ENCODE results near the gene RAD51B. TPM values are rescaled to one million over a fixed set of nuclear protein-coding genes. Genes with fewer than 3 reads are reported as not detected.

The RAD51B gene
- total and polyA plus RNA-seq, 2 donors (not counting 1 experiment from before 2014, with no cell fraction given), result 4.6 to 16.3 TPM

GRCh38 chr14:68106905-68107304 is 287.3 kb downstream of the RAD51B start:
- H2AFZ ChIP-seq (ENCODE audit: low read length), result no peak overlapping the region
- no peaks in the 10 kb centered on the region for H3K36me3 ChIP-seq (ENCODE audit: control insufficient read depth, insufficient read depth, low read length)
- no peaks in the 10 kb centered on the region for H4K20me1 ChIP-seq (ENCODE audit: control insufficient read depth, extremely low read depth, insufficient read depth, low read length)
- DNase-seq (ENCODE audit: low read depth in 2 of 2), result no peak
- no peaks in the 10 kb centered on the region for H3K79me2 ChIP-seq (ENCODE audit: control insufficient read depth, insufficient read depth, low read length)
- no peaks in the 10 kb centered on the region for H3K27me3 ChIP-seq (ENCODE audit: control insufficient read depth, insufficient read depth, low read length)
- H3K9ac ChIP-seq (ENCODE audit: insufficient read depth, low read length), result no peak overlapping the region
- peaks cover 4% of the 10 kb centered on the region for H3K4me1 ChIP-seq (ENCODE audit: control insufficient read depth, extremely low read depth, insufficient read depth, low read length)
- no peak overlapping the region for H3K4me3 ChIP-seq (replicated peaks in 1 of 4; ENCODE audit: control extremely low read depth in 1 of 4, insufficient read depth in 1 of 4, low read depth in 3 of 4, low read length in 4 of 4)
- no peak overlapping the region for H3K27ac ChIP-seq (ENCODE audit: insufficient read depth, low read length)
- H3K9me3 ChIP-seq (ENCODE audit: control insufficient read depth, insufficient read depth, low read depth, low read length), result no peaks in the 10 kb centered on the region
- no peak overlapping the region for H3K4me2 ChIP-seq (ENCODE audit: extremely low read depth, insufficient read depth, low read length)
- TF ChIP-seq CTCF (conservative IDR thresholded peaks at IDR 0.05 in 1 of 2, IDR thresholded peaks at IDR 0.05 in 1 of 2; ENCODE audit: low read depth in 1 of 2, low read length in 2 of 2), result no peak
- TF ChIP-seq EZH2 (IDR thresholded peaks at IDR 0.05; ENCODE audit: low read length, missing control alignments), result no peak

- TF ChIP-seq CTCF (conservative IDR thresholded peaks at IDR 0.05 in 1 of 2, IDR thresholded peaks at IDR 0.05 in 1 of 2; ENCODE audit: low read depth in 1 of 2, low read length in 2 of 2) (no peak), EZH2 (IDR thresholded peaks at IDR 0.05; ENCODE audit: low read length, missing control alignments) (no peak)
- no peaks in the 10 kb centered on the region for H4K20me1 ChIP-seq (ENCODE audit: control insufficient read depth, extremely low read depth, insufficient read depth, low read length)
- H3K79me2 ChIP-seq (ENCODE audit: control insufficient read depth, insufficient read depth, low read length), result no peaks in the 10 kb centered on the region
- H3K4me2 ChIP-seq (ENCODE audit: extremely low read depth, insufficient read depth, low read length), result no peak overlapping the region
- no peaks in the 10 kb centered on the region for H3K9me3 ChIP-seq (ENCODE audit: control insufficient read depth, insufficient read depth, low read depth, low read length)
- no peak overlapping the region for H2AFZ ChIP-seq (ENCODE audit: low read length)
- H3K9ac ChIP-seq (ENCODE audit: insufficient read depth, low read length), result no peak overlapping the region
- H3K27me3 ChIP-seq (ENCODE audit: control insufficient read depth, insufficient read depth, low read length), result no peaks in the 10 kb centered on the region
- peaks cover 2% of the 10 kb centered on the region for H3K4me1 ChIP-seq (ENCODE audit: control insufficient read depth, extremely low read depth, insufficient read depth, low read length)
- H3K36me3 ChIP-seq (ENCODE audit: control insufficient read depth, insufficient read depth, low read length), result no peaks in the 10 kb centered on the region
- DNase-seq (ENCODE audit: low read depth in 2 of 2), result peak; percentile 58 to 81
- H3K4me3 ChIP-seq (replicated peaks in 1 of 4; ENCODE audit: control extremely low read depth in 1 of 4, insufficient read depth in 1 of 4, low read depth in 3 of 4, low read length in 4 of 4), result no peak overlapping the region
- no peak overlapping the region for H3K27ac ChIP-seq (ENCODE audit: insufficient read depth, low read length)
Measured at GRCh38 chr14:68109132-68109900, 289.7 kb downstream of the RAD51B start.

- no peak for TF ChIP-seq EZH2 (IDR thresholded peaks at IDR 0.05; ENCODE audit: low read length, missing control alignments)
- no peak for TF ChIP-seq CTCF (conservative IDR thresholded peaks at IDR 0.05 in 1 of 2, IDR thresholded peaks at IDR 0.05 in 1 of 2; ENCODE audit: low read depth in 1 of 2, low read length in 2 of 2)
- no peaks in the 10 kb centered on the region for H3K36me3 ChIP-seq (ENCODE audit: control insufficient read depth, insufficient read depth, low read length)
- no peak overlapping the region for H3K9ac ChIP-seq (ENCODE audit: insufficient read depth, low read length)
Measured at GRCh38 chr14:68111097-68111852, 291.7 kb downstream of the RAD51B start.

More at GRCh38 chr14:68111097-68111852, 291.7 kb downstream of the RAD51B start:
- Histone ChIP-seq H3K27ac (ENCODE audit: insufficient read depth, low read length) (no peak overlapping the region), H2AFZ (ENCODE audit: low read length) (no peak overlapping the region), H4K20me1 (ENCODE audit: control insufficient read depth, extremely low read depth, insufficient read depth, low read length) (no peaks in the 10 kb centered on the region), H3K4me1 (ENCODE audit: control insufficient read depth, extremely low read depth, insufficient read depth, low read length) (peaks cover 2% of the 10 kb centered on the region), H3K4me2 (ENCODE audit: extremely low read depth, insufficient read depth, low read length) (no peak overlapping the region), H3K27me3 (ENCODE audit: control insufficient read depth, insufficient read depth, low read length) (no peaks in the 10 kb centered on the region), H3K79me2 (ENCODE audit: control insufficient read depth, insufficient read depth, low read length) (no peaks in the 10 kb centered on the region), H3K4me3 (replicated peaks in 1 of 4; ENCODE audit: control extremely low read depth in 1 of 4, insufficient read depth in 1 of 4, low read depth in 3 of 4, low read length in 4 of 4) (no peak overlapping the region), H3K9me3 (ENCODE audit: control insufficient read depth, insufficient read depth, low read depth, low read length) (no peaks in the 10 kb centered on the region)
- peak in 1 of 2 donors; percentile 13 for DNase-seq (ENCODE audit: low read depth in 2 of 2)
